OCI-LY1 (cell line): Measurements from ENCODE around the gene CCR9.

Experiments used
- EZH2 ChIP-seq: fragments of 200-600 bp; sonication (generic), shearing (Covaris generic); IDR thresholded peaks from 2 replicates; pipeline ENCODE4 v1.8.0; 2017; ENCODE audit warnings: borderline replicate concordance, mixed run types, mild to moderate bottlenecking, antibody characterized with exemption, low read length, moderate library complexity, mixed read lengths
- TF ChIP-seq, protein P1 (sequence below): fragments of 200-600 bp; sonication (generic), shearing (Covaris generic); IDR thresholded peaks from 2 replicates; pipeline ENCODE4 v1.5.1; 2017; ENCODE audit warnings: mild to moderate bottlenecking, antibody characterized with exemption, low read length, moderate library complexity, mixed read lengths

DNA sequence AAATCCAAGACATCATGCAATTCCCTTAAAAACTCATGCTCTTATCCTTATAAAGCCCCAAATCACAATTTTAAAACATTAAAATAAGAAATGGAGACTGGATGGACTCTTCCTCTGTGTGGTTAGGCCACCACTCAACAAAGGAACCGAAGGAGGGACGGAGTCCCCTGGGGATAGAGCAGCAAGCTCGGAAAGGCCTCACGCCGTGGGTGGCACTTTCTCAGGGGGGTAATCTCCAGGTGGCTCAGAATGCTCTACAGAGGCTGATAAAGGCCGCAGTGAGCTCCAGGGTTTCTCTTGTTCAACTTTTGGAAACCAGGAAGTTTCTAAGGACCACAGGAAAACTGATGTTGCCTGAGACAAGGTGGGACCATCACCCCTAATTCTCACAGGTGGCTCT, 23.2 kb downstream of the CCR9 start:
- TF ChIP-seq, protein P1, sequence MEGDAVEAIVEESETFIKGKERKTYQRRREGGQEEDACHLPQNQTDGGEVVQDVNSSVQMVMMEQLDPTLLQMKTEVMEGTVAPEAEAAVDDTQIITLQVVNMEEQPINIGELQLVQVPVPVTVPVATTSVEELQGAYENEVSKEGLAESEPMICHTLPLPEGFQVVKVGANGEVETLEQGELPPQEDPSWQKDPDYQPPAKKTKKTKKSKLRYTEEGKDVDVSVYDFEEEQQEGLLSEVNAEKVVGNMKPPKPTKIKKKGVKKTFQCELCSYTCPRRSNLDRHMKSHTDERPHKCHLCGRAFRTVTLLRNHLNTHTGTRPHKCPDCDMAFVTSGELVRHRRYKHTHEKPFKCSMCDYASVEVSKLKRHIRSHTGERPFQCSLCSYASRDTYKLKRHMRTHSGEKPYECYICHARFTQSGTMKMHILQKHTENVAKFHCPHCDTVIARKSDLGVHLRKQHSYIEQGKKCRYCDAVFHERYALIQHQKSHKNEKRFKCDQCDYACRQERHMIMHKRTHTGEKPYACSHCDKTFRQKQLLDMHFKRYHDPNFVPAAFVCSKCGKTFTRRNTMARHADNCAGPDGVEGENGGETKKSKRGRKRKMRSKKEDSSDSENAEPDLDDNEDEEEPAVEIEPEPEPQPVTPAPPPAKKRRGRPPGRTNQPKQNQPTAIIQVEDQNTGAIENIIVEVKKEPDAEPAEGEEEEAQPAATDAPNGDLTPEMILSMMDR = no peak
- TF ChIP-seq EZH2 = no peak
